AG09309 (cell line): Measurements from ENCODE around the gene PAX2.

Source experiments
- DNase-seq: peaks from one replicate; pipeline ENCODE4 v3.0.0-alpha.2; 2010; ENCODE audit warnings: low read depth
- H3K4me3 ChIP-seq: 2 replicates; pipeline ENCODE4 v1.5.1; 2011; ENCODE audit warnings: mild to moderate bottlenecking, low read depth, low read length, moderate library complexity; ENCODE audit not compliant: control insufficient read depth
- TF ChIP-seq, protein P1 (sequence below): IDR thresholded peaks from 2 replicates; pipeline ENCODE4 v1.5.1; 2011; ENCODE audit warnings: mild to moderate bottlenecking, low read depth, low read length, inconsistent platforms; ENCODE audit not compliant: insufficient read depth, control insufficient read depth; ENCODE audit errors: missing control alignments

PAX2 gene

GRCh38 chr10:100740476-100741377 lies 4.7 kb upstream of the PAX2 start:
- no peak for DNase-seq
- TF ChIP-seq, protein P1, sequence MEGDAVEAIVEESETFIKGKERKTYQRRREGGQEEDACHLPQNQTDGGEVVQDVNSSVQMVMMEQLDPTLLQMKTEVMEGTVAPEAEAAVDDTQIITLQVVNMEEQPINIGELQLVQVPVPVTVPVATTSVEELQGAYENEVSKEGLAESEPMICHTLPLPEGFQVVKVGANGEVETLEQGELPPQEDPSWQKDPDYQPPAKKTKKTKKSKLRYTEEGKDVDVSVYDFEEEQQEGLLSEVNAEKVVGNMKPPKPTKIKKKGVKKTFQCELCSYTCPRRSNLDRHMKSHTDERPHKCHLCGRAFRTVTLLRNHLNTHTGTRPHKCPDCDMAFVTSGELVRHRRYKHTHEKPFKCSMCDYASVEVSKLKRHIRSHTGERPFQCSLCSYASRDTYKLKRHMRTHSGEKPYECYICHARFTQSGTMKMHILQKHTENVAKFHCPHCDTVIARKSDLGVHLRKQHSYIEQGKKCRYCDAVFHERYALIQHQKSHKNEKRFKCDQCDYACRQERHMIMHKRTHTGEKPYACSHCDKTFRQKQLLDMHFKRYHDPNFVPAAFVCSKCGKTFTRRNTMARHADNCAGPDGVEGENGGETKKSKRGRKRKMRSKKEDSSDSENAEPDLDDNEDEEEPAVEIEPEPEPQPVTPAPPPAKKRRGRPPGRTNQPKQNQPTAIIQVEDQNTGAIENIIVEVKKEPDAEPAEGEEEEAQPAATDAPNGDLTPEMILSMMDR, result no peak
- H3K4me3 ChIP-seq, result no peak overlapping the region

DNA sequence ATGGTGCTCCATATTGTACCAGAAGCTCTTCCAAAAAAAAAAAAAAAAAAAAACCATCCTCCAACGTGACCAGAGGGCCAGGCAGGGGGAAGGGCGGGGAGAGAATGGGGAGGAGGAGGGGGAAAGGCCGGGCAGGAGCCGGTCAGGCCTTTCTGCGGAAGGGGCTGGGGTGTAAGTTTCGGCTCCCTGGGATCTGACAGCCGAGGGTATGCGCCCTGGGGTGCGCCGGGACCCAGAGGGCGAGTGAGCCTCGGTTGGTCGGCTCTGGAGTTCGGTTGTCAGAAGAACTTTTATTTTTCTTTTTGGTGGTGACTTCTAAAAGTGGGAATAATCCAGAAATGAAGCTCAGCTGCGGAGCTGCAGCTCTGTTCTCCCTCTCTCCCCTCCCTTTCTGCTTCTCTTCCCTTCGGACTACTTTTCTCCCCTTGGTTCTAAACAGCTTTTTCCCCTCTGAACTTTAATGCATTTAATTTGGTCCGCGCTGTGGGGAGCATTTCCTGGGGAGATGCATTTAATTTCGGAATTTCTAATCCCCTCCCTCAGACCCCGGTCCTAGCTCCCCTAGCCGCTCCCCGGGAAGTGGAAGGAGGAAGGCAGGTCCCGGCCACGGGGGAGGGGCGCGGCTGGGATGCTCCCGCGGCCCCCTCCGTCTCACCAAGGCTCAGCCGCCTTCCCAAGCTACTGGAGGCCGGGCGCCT lies 3.9 kb upstream of the PAX2 start:
- no peak for DNase-seq
- H3K4me3 ChIP-seq, result no peak overlapping the region
- TF ChIP-seq, protein P1, result no peak

- H3K4me3 ChIP-seq, result no peak overlapping the region
- TF ChIP-seq, protein P1, result no peak
- DNase-seq, result no peak
These were observed 3.2 kb upstream of the PAX2 start for GRCh38 chr10:100742076-100742771.

GRCh38 chr10:100742936-100743335 lies 2.4 kb upstream of the PAX2 start:
- H3K4me3 ChIP-seq, result no peak overlapping the region
- TF ChIP-seq, protein P1, result no peak
- DNase-seq, result no peak

DNA sequence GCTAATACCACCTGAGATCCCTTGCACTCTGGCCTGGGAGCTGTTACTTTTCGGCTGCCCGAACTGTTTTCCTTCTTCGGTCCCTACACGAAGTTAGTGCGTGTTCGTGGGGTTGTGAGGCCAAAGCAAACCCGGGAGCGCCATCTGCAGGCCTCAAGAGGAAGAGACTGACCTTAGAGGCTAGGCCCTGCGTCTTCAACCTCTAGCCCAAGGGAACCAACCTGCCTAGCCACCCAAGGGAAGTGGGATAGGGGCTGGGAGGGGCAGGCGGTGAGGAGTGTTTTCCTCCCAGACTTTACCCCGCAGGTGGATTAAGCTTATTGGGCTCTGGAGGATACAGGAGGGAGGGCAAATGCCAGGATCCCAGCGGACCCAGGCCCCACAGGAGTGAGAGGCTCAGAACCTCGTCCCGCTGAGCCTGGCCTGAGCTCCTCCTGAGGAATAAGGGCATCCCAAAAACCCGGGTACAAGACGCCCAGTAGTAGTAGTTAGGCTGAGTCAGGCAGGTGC lies 1.7 kb upstream of the PAX2 start:
- TF ChIP-seq, protein P1, result peak; percentile 71
- no peak overlapping the region for H3K4me3 ChIP-seq
- no peak for DNase-seq

DNA sequence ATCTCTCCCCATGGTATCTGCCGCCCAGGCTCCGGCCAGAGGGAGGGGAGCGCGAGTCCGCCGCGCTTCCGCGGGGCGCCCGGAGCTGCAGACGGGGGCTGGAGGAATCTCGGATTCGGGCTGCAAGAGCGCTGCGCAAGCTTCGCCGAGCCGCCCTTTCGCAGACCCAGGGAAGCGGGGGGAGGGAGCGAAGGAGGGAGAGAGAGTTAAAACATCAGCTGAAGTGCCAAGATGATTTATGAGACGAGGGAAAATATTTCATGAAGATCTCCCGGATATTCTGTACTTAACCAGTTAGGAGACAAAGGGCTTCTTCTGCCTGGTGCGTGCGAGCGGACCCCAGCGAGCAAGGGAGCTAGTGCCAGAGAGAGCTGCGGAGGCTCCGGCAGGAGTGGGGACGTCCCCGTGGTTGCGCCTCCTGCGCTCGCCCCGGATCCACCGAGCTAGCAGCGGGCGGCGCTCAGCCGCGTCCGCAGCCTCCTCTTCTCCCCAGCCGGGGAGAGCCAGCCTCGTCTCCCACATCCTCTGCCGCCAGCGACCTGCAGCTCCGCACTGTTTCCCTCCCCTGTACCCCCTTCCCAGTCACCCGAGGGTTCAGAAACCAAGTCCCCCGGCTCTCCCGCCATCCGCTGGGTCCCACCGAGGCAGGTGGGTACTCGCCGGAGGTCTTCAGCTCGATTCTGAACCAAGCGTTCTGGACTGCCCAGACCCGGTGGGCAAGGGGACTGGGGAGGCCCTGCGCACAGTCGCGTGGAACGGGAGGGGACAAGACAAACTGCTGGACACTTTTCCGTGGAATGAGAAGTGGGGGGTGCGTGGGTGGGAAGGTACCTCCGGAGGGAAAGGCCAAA lies 1.0 kb upstream of the PAX2 start:
- TF ChIP-seq, protein P1, result no peak
- no peak for DNase-seq
- no peak overlapping the region for H3K4me3 ChIP-seq
